ENCODE data around the gene KNSTRN.

- TF ChIP-seq CTCF (IDR thresholded peaks at IDR 0.05; ENCODE audit: extremely low read depth in 1 of 2, insufficient read depth in 1 of 2, low read depth in 1 of 2, low read length in 2 of 2) (no peak), POLR2A (IDR thresholded peaks at IDR 0.05; ENCODE audit: low read depth, low read length) (no peak), FOS (IDR thresholded peaks at IDR 0.05; ENCODE audit: borderline replicate concordance, insufficient read depth, low read length) (no peak), EZH2 (IDR thresholded peaks at IDR 0.05; ENCODE audit: borderline replicate concordance, low read depth, low read length, severe bottlenecking) (no peak)
Observed at GRCh38 chr15:40345867-40346578, 36.5 kb upstream of the KNSTRN start.
